Measurements from ENCODE around the gene FNIP2.
"Not testable (repeated sequence)": the region's sequence is repeated elsewhere in the genome, so short reads cannot be mapped to it uniquely, and the experiment has no call there.

FNIP2 gene

GRCh38 chr4:158796370-158797140, 27.7 kb downstream of the FNIP2 start:
- no peak for DNase-seq

GRCh38 chr4:158798062-158798461, 29.2 kb downstream of the FNIP2 start:
- DNase-seq, result no peak

GRCh38 chr4:158799013-158799770, 30.4 kb downstream of the FNIP2 start:
- no peak for DNase-seq

GRCh38 chr4:158799856-158800255, 31.0 kb downstream of the FNIP2 start:
- DNase-seq, result no peak

- DNase-seq, result no peak
Observed at GRCh38 chr4:158801066-158801465, 32.2 kb downstream of the FNIP2 start.

- DNase-seq, result no peak
Observed at GRCh38 chr4:158801677-158802076, 32.9 kb downstream of the FNIP2 start.

GRCh38 chr4:158802914-158803313, 34.1 kb downstream of the FNIP2 start:
- no peak for DNase-seq

- DNase-seq, result no peak
Observed at GRCh38 chr4:158805635-158806471, 37.0 kb downstream of the FNIP2 start.

- no peak for DNase-seq
Observed at GRCh38 chr4:158807691-158808090, 38.9 kb downstream of the FNIP2 start.

GRCh38 chr4:158808399-158808798, 39.6 kb downstream of the FNIP2 start:
- DNase-seq, result no peak

- DNase-seq, result not testable (repeated sequence)
Observed at GRCh38 chr4:158809208-158809607, 40.4 kb downstream of the FNIP2 start.

- no peak for DNase-seq
Observed at GRCh38 chr4:158809611-158810486, 41.0 kb downstream of the FNIP2 start.

GRCh38 chr4:158810487-158811215, 41.8 kb downstream of the FNIP2 start:
- no peak for DNase-seq

- DNase-seq, result no peak
Observed at GRCh38 chr4:158811216-158811540, 42.4 kb downstream of the FNIP2 start.

- DNase-seq, result no peak
Observed at GRCh38 chr4:158811704-158812103, 42.9 kb downstream of the FNIP2 start.

- DNase-seq, result no peak
Observed at GRCh38 chr4:158812133-158812532, 43.3 kb downstream of the FNIP2 start.

GRCh38 chr4:158812543-158812942, 43.7 kb downstream of the FNIP2 start:
- DNase-seq, result no peak

- DNase-seq, result no peak
Observed at GRCh38 chr4:158813113-158813512, 44.3 kb downstream of the FNIP2 start.

- DNase-seq, result no peak
Observed at GRCh38 chr4:158814207-158814606, 45.4 kb downstream of the FNIP2 start.

- DNase-seq, result no peak
Observed at GRCh38 chr4:158814636-158815330, 46.0 kb downstream of the FNIP2 start.

GRCh38 chr4:158816955-158817354, 48.1 kb downstream of the FNIP2 start:
- DNase-seq, result no peak
